ENCODE results near the gene RCOR3.
"Not testable (repeated sequence)": the region's sequence is repeated elsewhere in the genome, so short reads cannot be mapped to it uniquely, and the experiment has no call there.

The RCOR3 gene

GRCh38 chr1:211341999-211342398, 82.8 kb downstream of the RCOR3 start:
- DNase-seq: no peak

GRCh38 chr1:211343607-211344006, 84.4 kb downstream of the RCOR3 start:
- no peak for DNase-seq

GRCh38 chr1:211344152-211344618, 85.0 kb downstream of the RCOR3 start:
- DNase-seq: no peak

GRCh38 chr1:211345719-211346118, 86.6 kb downstream of the RCOR3 start:
- DNase-seq: no peak

- DNase-seq: peak; percentile 40
Observed at GRCh38 chr1:211347077-211347844, 88.1 kb downstream of the RCOR3 start.

- DNase-seq: no peak
Observed at GRCh38 chr1:211348547-211348946, 89.4 kb downstream of the RCOR3 start.

- DNase-seq: no peak
Observed at GRCh38 chr1:211349741-211350140, 90.6 kb downstream of the RCOR3 start.

- DNase-seq: not testable (repeated sequence)
Observed at GRCh38 chr1:211352055-211352454, 92.9 kb downstream of the RCOR3 start.

GRCh38 chr1:211352465-211352864, 93.3 kb downstream of the RCOR3 start:
- DNase-seq: no peak

GRCh38 chr1:211352985-211353515, 93.9 kb downstream of the RCOR3 start:
- DNase-seq: peak; percentile 76

GRCh38 chr1:211353562-211354212, 94.5 kb downstream of the RCOR3 start:
- DNase-seq: no peak

- DNase-seq: no peak
Observed at GRCh38 chr1:211355873-211356272, 96.7 kb downstream of the RCOR3 start.

- DNase-seq: no peak
Observed at GRCh38 chr1:211356723-211357407, 97.7 kb downstream of the RCOR3 start.

GRCh38 chr1:211358685-211359084, 99.5 kb downstream of the RCOR3 start:
- no peak for DNase-seq

GRCh38 chr1:211359876-211360275, 100.7 kb downstream of the RCOR3 start:
- DNase-seq: no peak

GRCh38 chr1:211361202-211361601, 102.0 kb downstream of the RCOR3 start:
- no peak for DNase-seq

Measured in activated CD8-positive, alpha-beta memory T cell treated with anti-CD3 and anti-CD28 coated beads, Interleukin-2, amount 50 U/mL, for 48 hours (primary cell).